BLaER1 (cell line): Measurements from ENCODE around the gene ESR2.

Experiments
- H3K27ac ChIP-seq: shearing (Covaris generic); formaldehyde crosslinking; 2 replicates; pipeline ENCODE4 v1.8.1; 2022
- H3K27me3 ChIP-seq: shearing (Covaris generic); formaldehyde crosslinking; 2 replicates; pipeline ENCODE4 v1.8.1; 2022
- H3K36me3 ChIP-seq: shearing (Covaris generic); formaldehyde crosslinking; 2 replicates; pipeline ENCODE4 v1.8.1; 2022
- H3K4me1 ChIP-seq: shearing (Covaris generic); formaldehyde crosslinking; 2 replicates; pipeline ENCODE4 v1.8.1; 2022
- H3K4me2 ChIP-seq: shearing (Covaris generic); formaldehyde crosslinking; 2 replicates; pipeline ENCODE4 v1.8.1; 2022
- H3K4me3 ChIP-seq: shearing (Covaris generic); formaldehyde crosslinking; 2 replicates; pipeline ENCODE4 v1.8.1; 2022
- H3K9ac ChIP-seq: shearing (Covaris generic); formaldehyde crosslinking; 2 replicates; pipeline ENCODE4 v1.8.1; 2022
- H3K9me3 ChIP-seq: shearing (Covaris generic); formaldehyde crosslinking; 2 replicates; pipeline ENCODE4 v1.8.1; 2022
- H4K20me1 ChIP-seq: shearing (Covaris generic); formaldehyde crosslinking; 2 replicates; pipeline ENCODE4 v1.8.1; 2022
- Cebpa-rat ChIP-seq: shearing (Covaris generic); IDR thresholded peaks from 2 replicates; pipeline ENCODE4 v1.8.1; 2022

The ESR2 gene

GRCh38 chr14:64303471-64303917 is 9.3 kb upstream of the ESR2 start:
- Histone ChIP-seq H3K4me3 (no peak overlapping the region), H3K36me3 (no peaks in the 10 kb centered on the region), H3K4me2 (no peak overlapping the region), H3K9me3 (no peaks in the 10 kb centered on the region), H3K27ac (no peak overlapping the region), H4K20me1 (no peaks in the 10 kb centered on the region), H3K27me3 (no peaks in the 10 kb centered on the region), H3K9ac (no peak overlapping the region), H3K4me1 (no peaks in the 10 kb centered on the region)
- TF ChIP-seq Cebpa-rat = no peak

GRCh38 chr14:64298773-64299172 is 4.6 kb upstream of the ESR2 start:
- Histone ChIP-seq H3K27ac (no peak overlapping the region), H3K27me3 (peaks cover 17% of the 10 kb centered on the region), H3K4me2 (no peak overlapping the region), H3K36me3 (no peaks in the 10 kb centered on the region), H4K20me1 (no peaks in the 10 kb centered on the region), H3K4me3 (no peak overlapping the region), H3K9me3 (no peaks in the 10 kb centered on the region), H3K4me1 (peaks cover 9% of the 10 kb centered on the region), H3K9ac (no peak overlapping the region)
- TF ChIP-seq Cebpa-rat = no peak

GRCh38 chr14:64296561-64296960 is 2.4 kb upstream of the ESR2 start:
- no peak overlapping the region for H3K27ac ChIP-seq
- no peak overlapping the region for H3K9ac ChIP-seq
- no peak overlapping the region for H3K4me3 ChIP-seq
- no peak overlapping the region for H3K4me2 ChIP-seq
- no peaks in the 10 kb centered on the region for H3K36me3 ChIP-seq
- no peaks in the 10 kb centered on the region for H3K9me3 ChIP-seq
- peaks cover 33% of the 10 kb centered on the region for H3K27me3 ChIP-seq
- H4K20me1 ChIP-seq = no peaks in the 10 kb centered on the region
- H3K4me1 ChIP-seq = peaks cover 9% of the 10 kb centered on the region
- TF ChIP-seq Cebpa-rat = no peak

- Histone ChIP-seq H3K9ac (no peak overlapping the region), H4K20me1 (no peaks in the 10 kb centered on the region), H3K4me3 (peak overlapping the region; percentile 54)
Measured at GRCh38 chr14:64294672-64295413, 672 bp upstream of the ESR2 start.

GRCh38 chr14:64292197-64292596 is 2.0 kb downstream of the ESR2 start:
- no peak overlapping the region for H3K9ac ChIP-seq
- no peaks in the 10 kb centered on the region for H4K20me1 ChIP-seq
- H3K9me3 ChIP-seq = no peaks in the 10 kb centered on the region
- no peak overlapping the region for H3K27ac ChIP-seq
- no peaks in the 10 kb centered on the region for H3K36me3 ChIP-seq
- TF ChIP-seq Cebpa-rat = no peak
- no peak overlapping the region for H3K4me3 ChIP-seq
- peaks cover 33% of the 10 kb centered on the region for H3K27me3 ChIP-seq
- peaks cover 9% of the 10 kb centered on the region for H3K4me1 ChIP-seq
- no peak overlapping the region for H3K4me2 ChIP-seq

More at GRCh38 chr14:64294672-64295413, 672 bp upstream of the ESR2 start:
- Histone ChIP-seq H3K27ac (no peak overlapping the region), H3K36me3 (no peaks in the 10 kb centered on the region), H3K4me1 (peaks cover 9% of the 10 kb centered on the region), H3K9me3 (no peaks in the 10 kb centered on the region), H3K4me2 (peak overlapping the region; percentile 62), H3K27me3 (peaks cover 33% of the 10 kb centered on the region)
- no peak for TF ChIP-seq Cebpa-rat

GRCh38 chr14:64289571-64289970 is 4.6 kb downstream of the ESR2 start:
- Histone ChIP-seq H3K4me1 (peaks cover 8% of the 10 kb centered on the region), H3K4me2 (no peak overlapping the region), H4K20me1 (no peaks in the 10 kb centered on the region), H3K27ac (no peak overlapping the region), H3K27me3 (peaks cover 24% of the 10 kb centered on the region), H3K36me3 (no peaks in the 10 kb centered on the region), H3K9ac (no peak overlapping the region), H3K4me3 (no peak overlapping the region), H3K9me3 (no peaks in the 10 kb centered on the region)
- no peak for TF ChIP-seq Cebpa-rat

GRCh38 chr14:64281805-64282204 is 12.4 kb downstream of the ESR2 start:
- Histone ChIP-seq H3K4me1 (peaks cover 6% of the 10 kb centered on the region; the same call in 1 of the 2 replicates), H3K9ac (no peak overlapping the region), H3K36me3 (no peaks in the 10 kb centered on the region), H4K20me1 (no peaks in the 10 kb centered on the region), H3K4me2 (no peak overlapping the region), H3K27me3 (no peaks in the 10 kb centered on the region), H3K4me3 (no peak overlapping the region), H3K27ac (no peak overlapping the region), H3K9me3 (no peaks in the 10 kb centered on the region)
- no peak for TF ChIP-seq Cebpa-rat

GRCh38 chr14:64279704-64280668 is 14.2 kb downstream of the ESR2 start:
- H3K36me3 ChIP-seq = no peaks in the 10 kb centered on the region
- H3K27ac ChIP-seq = no peak overlapping the region
- H3K9me3 ChIP-seq = no peaks in the 10 kb centered on the region
- H3K4me3 ChIP-seq = no peak overlapping the region
- no peak for TF ChIP-seq Cebpa-rat
- peaks cover 6% of the 10 kb centered on the region; the same call in 1 of the 2 replicates for H3K4me1 ChIP-seq
- no peak overlapping the region for H3K4me2 ChIP-seq
- H3K9ac ChIP-seq = no peak overlapping the region
- no peaks in the 10 kb centered on the region for H4K20me1 ChIP-seq
- H3K27me3 ChIP-seq = no peaks in the 10 kb centered on the region

- Histone ChIP-seq H4K20me1 (no peaks in the 10 kb centered on the region), H3K4me2 (no peak overlapping the region), H3K4me1 (peaks cover 6% of the 10 kb centered on the region; the same call in 1 of the 2 replicates), H3K27me3 (no peaks in the 10 kb centered on the region), H3K4me3 (no peak overlapping the region), H3K36me3 (no peaks in the 10 kb centered on the region), H3K9me3 (0 out of 2 replicates have a peak, but pooled peaks cover 4% of the 10 kb centered on the region), H3K9ac (no peak overlapping the region), H3K27ac (no peak overlapping the region)
- no peak for TF ChIP-seq Cebpa-rat
Measured at GRCh38 chr14:64278458-64278857, 15.7 kb downstream of the ESR2 start.

- H3K4me1 ChIP-seq = no peaks in the 10 kb centered on the region
- H3K9me3 ChIP-seq = 0 out of 2 replicates have a peak, but pooled peaks cover 4% of the 10 kb centered on the region
- H3K4me3 ChIP-seq = no peak overlapping the region
- H3K9ac ChIP-seq = no peak overlapping the region
- no peak overlapping the region for H3K4me2 ChIP-seq
- no peak for TF ChIP-seq Cebpa-rat
- no peaks in the 10 kb centered on the region for H4K20me1 ChIP-seq
- H3K36me3 ChIP-seq = no peaks in the 10 kb centered on the region
- no peak overlapping the region for H3K27ac ChIP-seq
- no peaks in the 10 kb centered on the region for H3K27me3 ChIP-seq
Measured at GRCh38 chr14:64272019-64272418, 22.2 kb downstream of the ESR2 start.
